Activated CD4-positive, alpha-beta T cell treated with anti-CD3 and anti-CD28 coated beads for 36 hours (primary cell): ENCODE measurements around the gene GCLM. TPM values are rescaled to one million over a fixed set of nuclear protein-coding genes. Genes with fewer than 3 reads are reported as not detected.
A peak's percentile ranks its signal among the peaks of the same experiment; 100 is the strongest.
"Not testable (repeated sequence)": the region's sequence is repeated elsewhere in the genome, so short reads cannot be mapped to it uniquely, and the experiment has no call there.

ENCODE experiments used
- ATAC-seq: fragments of 200-7000 bp; cut with Tn5 transposase; one replicate; pipeline ENCODE4 v1.10.0; 2021; ENCODE audit warnings: mild to moderate bottlenecking, moderate library complexity
- CTCF ChIA-PET: fragments of 350-600 bp; sonication (Branson Sonifier 250); formaldehyde crosslinking; loops from one replicate; lab custom pipeline; 2021; ENCODE audit warnings: antibody characterized with exemption; lab: Charles Lee
- POLR2A ChIA-PET: fragments of 350-600 bp; sonication (Branson Sonifier 250); formaldehyde crosslinking; loops from one replicate; lab custom pipeline; 2021; ENCODE audit warnings: antibody characterized with exemption, inconsistent platforms; lab: Charles Lee
- DNase-seq: peaks from one replicate; pipeline ENCODE4 v3.0.0-alpha.2; 2020
- H3K27ac Mint-ChIP-seq: one replicate; pipeline ENCODE4 v1.8.0; 2021; ENCODE audit warnings: mixed read lengths
- H3K27me3 Mint-ChIP-seq: one replicate; pipeline ENCODE4 v1.8.0; 2021; ENCODE audit warnings: mixed read lengths
- H3K36me3 Mint-ChIP-seq: one replicate; pipeline ENCODE4 v1.8.0; 2021; ENCODE audit warnings: low read depth, mixed read lengths
- H3K4me1 Mint-ChIP-seq: one replicate; pipeline ENCODE4 v1.8.0; 2021; ENCODE audit warnings: mixed read lengths
- H3K4me3 Mint-ChIP-seq: one replicate; pipeline ENCODE4 v1.8.0; 2021; ENCODE audit warnings: mild to moderate bottlenecking, moderate library complexity, mixed read lengths
- H3K9me3 Mint-ChIP-seq: one replicate; pipeline ENCODE4 v1.8.0; 2021; ENCODE audit warnings: low read depth, mixed read lengths
- intact Hi-C, 2 experiments: fragments of 100-400 bp; cut with DNase I in 1 of 2; cut with micrococcal nuclease in 1 of 2; formaldehyde crosslinking; loops; one replicate each; pipeline versions ENCODE4 v1.14.2 to v1.15.1; 2022 to 2024; cut with DNase I, micrococcal nuclease
- total RNA-seq, 2 experiments: library from RNA; stranded (reverse); gene quantifications; one replicate each; pipeline ENCODE4 v1.2.3, GENCODE V29; 2021

The GCLM gene
- total RNA-seq, 2 experiments from 2014 or later = 12.8 to 19.2 TPM

- CTCF ChIA-PET = interaction anchor here (0.7 kb wide), 1 partner anchor 11 kb away, joined by 3 read pairs; no protein-coding TSS in a partner anchor
- H3K27ac Mint-ChIP-seq = peak overlapping the region; percentile 12
- ATAC-seq, DNase-seq, H3K9me3 Mint-ChIP-seq, H3K27me3 Mint-ChIP-seq, POLR2A ChIA-PET, H3K4me1 Mint-ChIP-seq, H3K4me3 Mint-ChIP-seq, intact Hi-C loops: not testable (repeated sequence)
- H3K36me3 Mint-ChIP-seq = peaks cover 40% of the 10 kb centered on the region
Measured at GRCh38 chr1:93868492-93868891, 40.7 kb downstream of the GCLM start.

GRCh38 chr1:93865253-93865652 lies 44.0 kb downstream of the GCLM start:
- ChIA-PET CTCF (no interaction called here), POLR2A (no interaction called here)
- ATAC-seq = no peak

GRCh38 chr1:93864175-93864574 lies 45.1 kb downstream of the GCLM start:
- H3K4me1 Mint-ChIP-seq = no peaks in the 10 kb centered on the region
- DNase-seq = no peak
- H3K9me3 Mint-ChIP-seq = no peaks in the 10 kb centered on the region
- ChIA-PET POLR2A (no interaction called here), CTCF (no interaction called here)
- no peak overlapping the region for H3K27ac Mint-ChIP-seq
- no peak overlapping the region for H3K4me3 Mint-ChIP-seq
- H3K27me3 Mint-ChIP-seq = peaks cover 3% of the 10 kb centered on the region
- intact Hi-C loops = no loop called here
- no peak for ATAC-seq
- peaks cover 16% of the 10 kb centered on the region for H3K36me3 Mint-ChIP-seq

More at GRCh38 chr1:93865253-93865652, 44.0 kb downstream of the GCLM start:
- DNase-seq = no peak
- H3K27ac Mint-ChIP-seq = no peak overlapping the region
- H3K27me3 Mint-ChIP-seq = no peaks in the 10 kb centered on the region
- peaks cover 23% of the 10 kb centered on the region for H3K36me3 Mint-ChIP-seq
- H3K4me1 Mint-ChIP-seq = no peaks in the 10 kb centered on the region
- no peak overlapping the region for H3K4me3 Mint-ChIP-seq
- intact Hi-C loops = no loop called here
- H3K9me3 Mint-ChIP-seq = no peaks in the 10 kb centered on the region

GRCh38 chr1:93857653-93858052 lies 51.6 kb downstream of the GCLM start:
- CTCF ChIA-PET, intact Hi-C loops, H3K9me3 Mint-ChIP-seq, H3K27ac Mint-ChIP-seq, H3K4me1 Mint-ChIP-seq, H3K36me3 Mint-ChIP-seq, H3K4me3 Mint-ChIP-seq, POLR2A ChIA-PET, ATAC-seq, DNase-seq: not testable (repeated sequence)
- peaks cover 14% of the 10 kb centered on the region for H3K27me3 Mint-ChIP-seq

- H3K9me3 Mint-ChIP-seq, intact Hi-C loops, H3K36me3 Mint-ChIP-seq, ATAC-seq, POLR2A ChIA-PET, H3K27ac Mint-ChIP-seq, H3K4me1 Mint-ChIP-seq, H3K4me3 Mint-ChIP-seq, CTCF ChIA-PET, DNase-seq: not testable (repeated sequence)
- H3K27me3 Mint-ChIP-seq = peaks cover 14% of the 10 kb centered on the region
Measured at GRCh38 chr1:93855983-93856382, 53.2 kb downstream of the GCLM start.

GRCh38 chr1:93853940-93854339 lies 55.3 kb downstream of the GCLM start:
- Mint-ChIP-seq H3K4me1 (no peaks in the 10 kb centered on the region), H3K4me3 (no peak overlapping the region), H3K9me3 (peaks cover 3% of the 10 kb centered on the region), H3K27ac (no peak overlapping the region), H3K27me3 (peaks cover 11% of the 10 kb centered on the region), H3K36me3 (no peaks in the 10 kb centered on the region)
- ChIA-PET CTCF (interaction anchor here (0.6 kb wide), 1 partner anchor 222 kb away, joined by 3 read pairs; no protein-coding TSS in a partner anchor), POLR2A (no interaction called here)
- DNase-seq = no peak
- ATAC-seq = no peak
- intact Hi-C loops = no loop called here

GRCh38 chr1:93851878-93852277 lies 57.4 kb downstream of the GCLM start:
- intact Hi-C loops = no loop called here
- ATAC-seq (no peak), DNase-seq (no peak)
- Mint-ChIP-seq H3K9me3 (peaks cover 3% of the 10 kb centered on the region), H3K4me1 (peaks cover 4% of the 10 kb centered on the region), H3K27me3 (peaks cover 11% of the 10 kb centered on the region), H3K27ac (no peak overlapping the region), H3K4me3 (no peak overlapping the region), H3K36me3 (peaks cover 3% of the 10 kb centered on the region)
- POLR2A ChIA-PET = no interaction called here
- CTCF ChIA-PET = interaction anchor here (0.6 to 1.0 kb wide), 4 partner anchors 26 to 232 kb away, joined by 3 read pairs; no protein-coding TSS in a partner anchor

GRCh38 chr1:93851327-93851712 lies 57.9 kb downstream of the GCLM start:
- peaks cover 11% of the 10 kb centered on the region for H3K27me3 Mint-ChIP-seq
- POLR2A ChIA-PET = no interaction called here
- peaks cover 3% of the 10 kb centered on the region for H3K9me3 Mint-ChIP-seq

GRCh38 chr1:93850687-93851326 lies 58.4 kb downstream of the GCLM start:
- H3K9me3 Mint-ChIP-seq, H3K4me1 Mint-ChIP-seq, H3K4me3 Mint-ChIP-seq, H3K36me3 Mint-ChIP-seq, H3K27ac Mint-ChIP-seq, ATAC-seq, POLR2A ChIA-PET: not testable (repeated sequence)
- peaks cover 11% of the 10 kb centered on the region for H3K27me3 Mint-ChIP-seq
- CTCF ChIA-PET = interaction anchor here (0.8 to 1.1 kb wide), 4 partner anchors 12 to 404 kb away, joined by 3 read pairs; no protein-coding TSS in a partner anchor
- intact Hi-C loops = loop anchor here in 1 of 2 experiments (1.0 kb wide), 1 partner anchor 222 kb away; no protein-coding TSS in a partner anchor
- peak; percentile 63 for DNase-seq

More at GRCh38 chr1:93851327-93851712, 57.9 kb downstream of the GCLM start:
- CTCF ChIA-PET = interaction anchor here (0.6 to 1.1 kb wide), 7 partner anchors 12 to 404 kb away, joined by 3 read pairs; no protein-coding TSS in a partner anchor
- intact Hi-C loops = no loop called here
- peaks cover 3% of the 10 kb centered on the region for H3K36me3 Mint-ChIP-seq
- peaks cover 4% of the 10 kb centered on the region for H3K4me1 Mint-ChIP-seq
- no peak overlapping the region for H3K4me3 Mint-ChIP-seq
- no peak for DNase-seq
- no peak overlapping the region for H3K27ac Mint-ChIP-seq
- no peak for ATAC-seq

GRCh38 chr1:93848350-93848883 lies 60.8 kb downstream of the GCLM start:
- intact Hi-C loops = loop anchor here (5.0 to 10.0 kb wide), 4 partner anchors 231 to 1384 kb away; partner anchors contain the start of genes RPL5 (in 1 of the 2) and RWDD3 (in 1 of the 2)
- Mint-ChIP-seq H3K4me1 (peaks cover 20% of the 10 kb centered on the region), H3K9me3 (peaks cover 3% of the 10 kb centered on the region), H3K36me3 (peaks cover 3% of the 10 kb centered on the region), H3K4me3 (peak overlapping the region; percentile 90), H3K27ac (peak overlapping the region; percentile 88), H3K27me3 (peaks cover 2% of the 10 kb centered on the region)
- ATAC-seq (no peak), DNase-seq (no peak)
- POLR2A ChIA-PET = no interaction called here
- CTCF ChIA-PET = interaction anchor here (0.6 to 1.2 kb wide), 6 partner anchors 34 to 1365 kb away, joined by 3 to 4 read pairs (median 3); no protein-coding TSS in a partner anchor

- ChIA-PET POLR2A (no interaction called here), CTCF (interaction anchor here (0.6 to 1.2 kb wide), 3 partner anchors 34 to 219 kb away, joined by 3 read pairs; no protein-coding TSS in a partner anchor)
- Mint-ChIP-seq H3K4me1 (peaks cover 20% of the 10 kb centered on the region), H3K27me3 (peaks cover under 1% of the 10 kb centered on the region), H3K9me3 (peaks cover 3% of the 10 kb centered on the region), H3K27ac (peak overlapping the region; percentile 88), H3K4me3 (peak overlapping the region; percentile 90), H3K36me3 (peaks cover 3% of the 10 kb centered on the region)
- peak; percentile 3 for ATAC-seq
- peak; percentile 76 for DNase-seq
- intact Hi-C loops = loop anchor here (1.0 to 10.0 kb wide), 17 partner anchors 26 to 1384 kb away; partner anchors contain the start of genes DNTTIP2 (in 2 of the 2), GCLM (in 2 of the 2), ABCD3 (in 1 of the 2) and DIPK1A (in 1 of the 2)
Measured at GRCh38 chr1:93847811-93848288, 61.4 kb downstream of the GCLM start.
